ENCODE measurements around the gene CD247. TPM values are rescaled to one million over a fixed set of nuclear protein-coding genes. Genes with fewer than 3 reads are reported as not detected.
A peak's percentile ranks its signal among the peaks of the same experiment; 100 is the strongest.

The CD247 gene
- total and polyA plus RNA-seq, 9 of the 15 experiments (the other 6 are each of a cell fraction or from before 2014, with no cell fraction given), result 0.08 to 0.42 (median 0.28) TPM; not detected in 5

DNA sequence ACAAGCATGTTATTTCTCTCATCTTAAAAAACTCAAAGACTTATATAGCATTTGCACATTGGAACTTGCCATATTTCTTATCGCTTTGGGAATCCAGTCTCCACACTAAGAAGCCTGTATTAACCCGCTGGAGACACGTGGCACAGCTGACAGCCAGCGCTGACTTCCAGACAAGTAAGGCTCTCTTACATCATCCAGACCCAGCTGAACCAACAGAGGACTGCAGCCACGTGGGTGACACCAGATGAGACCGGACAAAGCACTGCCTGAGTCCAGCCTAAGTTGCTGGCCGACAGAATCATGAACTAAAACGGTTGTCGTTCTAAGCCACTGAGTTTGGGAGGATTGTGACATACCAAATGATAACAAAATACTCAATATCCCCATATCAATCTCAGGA lies 6.3 kb upstream of the CD247 start (continued):
- TF ChIP-seq, protein P1, sequence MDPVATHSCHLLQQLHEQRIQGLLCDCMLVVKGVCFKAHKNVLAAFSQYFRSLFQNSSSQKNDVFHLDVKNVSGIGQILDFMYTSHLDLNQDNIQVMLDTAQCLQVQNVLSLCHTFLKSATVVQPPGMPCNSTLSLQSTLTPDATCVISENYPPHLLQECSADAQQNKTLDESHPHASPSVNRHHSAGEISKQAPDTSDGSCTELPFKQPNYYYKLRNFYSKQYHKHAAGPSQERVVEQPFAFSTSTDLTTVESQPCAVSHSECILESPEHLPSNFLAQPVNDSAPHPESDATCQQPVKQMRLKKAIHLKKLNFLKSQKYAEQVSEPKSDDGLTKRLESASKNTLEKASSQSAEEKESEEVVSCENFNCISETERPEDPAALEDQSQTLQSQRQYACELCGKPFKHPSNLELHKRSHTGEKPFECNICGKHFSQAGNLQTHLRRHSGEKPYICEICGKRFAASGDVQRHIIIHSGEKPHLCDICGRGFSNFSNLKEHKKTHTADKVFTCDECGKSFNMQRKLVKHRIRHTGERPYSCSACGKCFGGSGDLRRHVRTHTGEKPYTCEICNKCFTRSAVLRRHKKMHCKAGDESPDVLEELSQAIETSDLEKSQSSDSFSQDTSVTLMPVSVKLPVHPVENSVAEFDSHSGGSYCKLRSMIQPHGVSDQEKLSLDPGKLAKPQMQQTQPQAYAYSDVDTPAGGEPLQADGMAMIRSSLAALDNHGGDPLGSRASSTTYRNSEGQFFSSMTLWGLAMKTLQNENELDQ (CRISPR knock-in tag; IDR thresholded peaks at IDR 0.05; ENCODE audit: borderline replicate concordance), result no peak
- TF ChIP-seq, protein P2, sequence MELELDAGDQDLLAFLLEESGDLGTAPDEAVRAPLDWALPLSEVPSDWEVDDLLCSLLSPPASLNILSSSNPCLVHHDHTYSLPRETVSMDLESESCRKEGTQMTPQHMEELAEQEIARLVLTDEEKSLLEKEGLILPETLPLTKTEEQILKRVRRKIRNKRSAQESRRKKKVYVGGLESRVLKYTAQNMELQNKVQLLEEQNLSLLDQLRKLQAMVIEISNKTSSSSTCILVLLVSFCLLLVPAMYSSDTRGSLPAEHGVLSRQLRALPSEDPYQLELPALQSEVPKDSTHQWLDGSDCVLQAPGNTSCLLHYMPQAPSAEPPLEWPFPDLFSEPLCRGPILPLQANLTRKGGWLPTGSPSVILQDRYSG (tag; conservative IDR thresholded peaks at IDR 0.05; ENCODE audit: low read depth), result no peak
- no peak for TF ChIP-seq ETV6 (IDR thresholded peaks at IDR 0.05; ENCODE audit: borderline replicate concordance in 1 of 2, low read depth in 2 of 2, low read length in 1 of 2)
- no peak for TF ChIP-seq ETV6 (CRISPR knock-in tag; IDR thresholded peaks at IDR 0.05; ENCODE audit: borderline replicate concordance)
- TF ChIP-seq, protein P3, sequence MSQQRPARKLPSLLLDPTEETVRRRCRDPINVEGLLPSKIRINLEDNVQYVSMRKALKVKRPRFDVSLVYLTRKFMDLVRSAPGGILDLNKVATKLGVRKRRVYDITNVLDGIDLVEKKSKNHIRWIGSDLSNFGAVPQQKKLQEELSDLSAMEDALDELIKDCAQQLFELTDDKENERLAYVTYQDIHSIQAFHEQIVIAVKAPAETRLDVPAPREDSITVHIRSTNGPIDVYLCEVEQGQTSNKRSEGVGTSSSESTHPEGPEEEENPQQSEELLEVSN (IDR thresholded peaks at IDR 0.05; ENCODE audit: borderline replicate concordance in 1 of 2, extremely low read depth in 1 of 2, insufficient read depth in 1 of 2, insufficient read length in 1 of 2, low read depth in 1 of 2, low read length in 1 of 2, poor library complexity in 1 of 2, severe bottlenecking in 1 of 2), result peak in 1 of 2 experiments; percentile 47
- TF ChIP-seq HIVEP1 (CRISPR knock-in tag; IDR thresholded peaks at IDR 0.05), result no peak
- TF ChIP-seq, protein P4, sequence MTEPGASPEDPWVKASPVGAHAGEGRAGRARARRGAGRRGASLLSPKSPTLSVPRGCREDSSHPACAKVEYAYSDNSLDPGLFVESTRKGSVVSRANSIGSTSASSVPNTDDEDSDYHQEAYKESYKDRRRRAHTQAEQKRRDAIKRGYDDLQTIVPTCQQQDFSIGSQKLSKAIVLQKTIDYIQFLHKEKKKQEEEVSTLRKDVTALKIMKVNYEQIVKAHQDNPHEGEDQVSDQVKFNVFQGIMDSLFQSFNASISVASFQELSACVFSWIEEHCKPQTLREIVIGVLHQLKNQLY (CRISPR knock-in tag; conservative IDR thresholded peaks at IDR 0.05), result no peak
- no peak for TF ChIP-seq ZSCAN29 (IDR thresholded peaks at IDR 0.05)
- no peak for TF ChIP-seq CBFB (CRISPR knock-in tag; IDR thresholded peaks at IDR 0.05)
- TF ChIP-seq, protein P5, sequence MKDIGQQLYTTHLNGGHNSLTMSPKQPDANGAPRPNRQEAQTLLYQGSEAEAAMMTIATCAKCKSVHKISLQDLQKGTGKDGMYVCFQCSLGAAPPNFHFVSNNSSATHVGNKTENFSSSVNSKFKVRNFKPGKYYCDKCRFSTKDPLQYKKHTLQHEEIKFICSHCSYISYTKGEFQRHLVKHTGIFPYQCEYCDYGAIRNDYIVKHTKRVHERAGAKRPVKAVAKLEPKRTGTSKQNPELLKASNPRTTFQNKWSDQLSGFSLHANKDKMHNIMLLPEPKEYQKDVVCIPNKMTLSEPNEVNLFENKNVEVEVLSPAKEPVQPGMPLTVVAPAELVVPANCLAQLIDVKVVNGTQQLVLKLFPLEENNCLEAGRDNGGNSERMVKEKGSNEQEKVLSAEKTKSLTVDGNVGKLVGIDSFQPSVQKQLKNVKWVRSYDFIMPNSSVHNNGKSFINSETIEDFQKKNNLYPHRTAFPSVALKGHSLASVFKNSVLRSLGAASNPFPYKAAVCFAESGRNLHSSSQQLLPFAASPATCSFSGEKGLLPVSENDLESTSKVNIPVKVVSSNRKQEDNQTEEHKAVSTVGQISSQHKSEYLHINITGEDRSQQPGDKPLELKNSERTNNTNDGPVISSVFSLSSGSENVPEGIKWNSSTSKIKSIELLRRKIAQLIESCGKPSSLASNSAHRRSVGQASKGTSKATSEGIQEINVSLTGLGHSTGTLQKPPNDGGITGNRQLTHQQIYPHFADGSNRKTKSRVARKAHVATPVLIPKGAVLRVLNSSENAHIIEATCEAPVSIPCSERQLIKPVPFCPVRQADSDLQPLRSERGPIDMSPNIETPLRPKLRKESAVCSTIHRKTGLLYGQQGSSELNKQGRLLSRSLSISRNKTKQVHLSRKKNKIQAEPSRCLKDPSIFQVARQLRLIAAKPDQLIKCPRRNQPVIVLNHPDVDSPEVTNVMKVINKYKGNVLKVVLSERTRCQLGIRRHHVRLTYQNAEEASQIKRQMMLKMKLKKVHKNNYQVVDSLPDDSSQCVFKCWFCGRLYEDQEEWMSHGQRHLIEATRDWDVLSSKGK (CRISPR knock-in tag; IDR thresholded peaks at IDR 0.05), result no peak
- TF ChIP-seq ZNF23 (CRISPR knock-in tag; IDR thresholded peaks at IDR 0.05), result no peak
